Daoy (cell line): ENCODE data around the gene TMEM263. TPM values are rescaled to one million over a fixed set of nuclear protein-coding genes. Genes with fewer than 3 reads are reported as not detected.
A peak's percentile ranks its signal among the peaks of the same experiment; 100 is the strongest.
"Not testable (repeated sequence)": the region's sequence is repeated elsewhere in the genome, so short reads cannot be mapped to it uniquely, and the experiment has no call there.

Experiments
- DNase-seq: peaks from one replicate; pipeline ENCODE4 v3.0.0-alpha.2; 2015; ENCODE audit warnings: low read depth
- total RNA-seq: library from RNA; depleted of rRNA; stranded (reverse); fragments of >200 nt; shearing (Covaris generic); gene quantifications from 2 replicates; pipeline ENCODE4 v1.2.3, GENCODE V29; 2014; rRNA removed

TMEM263 gene
- 56.6 and 58.5 TPM in 2 replicates for total RNA-seq

DNA sequence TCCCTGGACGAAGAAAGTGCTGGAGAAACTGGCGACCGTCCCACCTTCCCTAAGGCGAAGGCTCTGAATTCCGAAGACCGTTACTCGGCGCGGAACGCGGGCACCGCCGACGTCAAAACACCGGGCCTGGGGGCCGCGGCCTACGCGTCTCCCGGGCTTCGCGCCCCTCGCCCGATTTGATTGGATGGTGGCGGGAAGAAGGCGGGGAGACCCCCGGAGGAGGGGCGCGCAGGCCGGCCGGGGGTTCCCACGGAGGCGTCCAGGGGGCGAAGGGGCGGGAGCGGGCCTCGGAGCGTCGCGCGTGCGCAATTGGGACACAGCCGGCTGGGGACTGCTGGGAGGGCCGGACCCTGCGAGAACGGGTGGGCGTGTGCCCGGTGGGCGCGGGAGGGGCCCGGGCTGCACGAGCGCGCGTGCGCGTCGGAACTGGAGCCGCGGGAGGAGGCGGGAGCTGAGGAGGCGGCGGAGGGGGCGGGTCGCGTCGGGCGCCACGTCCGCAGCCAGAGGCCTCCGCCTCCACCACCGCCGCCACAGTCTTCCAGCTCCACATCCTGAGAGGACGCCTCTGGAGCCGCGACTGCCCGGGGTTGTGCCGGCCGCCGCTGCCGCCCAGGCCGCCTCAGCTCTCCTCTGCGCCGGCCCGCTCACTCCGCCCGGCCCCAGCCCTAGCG, at the start of gene TMEM263:
Gene TMEM263, plus strand, starts transcription at position 531 of the 671 bp plus-strand sequence. CDS start 11,210 bp downstream, outside the sequence.
- DNase-seq = peak; percentile 99

DNA sequence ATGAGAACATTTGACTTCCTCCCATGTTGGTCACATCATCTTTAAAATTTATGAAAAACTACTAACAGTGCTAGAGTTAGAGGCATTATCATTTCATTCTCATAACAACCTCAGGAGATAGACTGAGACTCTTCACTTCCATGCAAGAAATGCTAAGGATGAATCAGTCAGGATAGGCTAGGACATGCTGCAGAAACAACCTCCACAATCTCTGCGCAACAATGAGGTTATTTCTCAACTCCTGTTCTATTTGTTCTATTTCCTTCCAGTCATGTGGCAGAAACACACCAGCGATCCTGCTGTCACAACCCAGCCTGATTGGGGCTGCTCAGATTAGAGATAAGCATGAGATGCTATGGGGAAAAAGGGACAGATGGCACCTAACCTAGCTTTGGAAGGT, 49.0 kb upstream of the TMEM263 start:
- no peak for DNase-seq

DNA sequence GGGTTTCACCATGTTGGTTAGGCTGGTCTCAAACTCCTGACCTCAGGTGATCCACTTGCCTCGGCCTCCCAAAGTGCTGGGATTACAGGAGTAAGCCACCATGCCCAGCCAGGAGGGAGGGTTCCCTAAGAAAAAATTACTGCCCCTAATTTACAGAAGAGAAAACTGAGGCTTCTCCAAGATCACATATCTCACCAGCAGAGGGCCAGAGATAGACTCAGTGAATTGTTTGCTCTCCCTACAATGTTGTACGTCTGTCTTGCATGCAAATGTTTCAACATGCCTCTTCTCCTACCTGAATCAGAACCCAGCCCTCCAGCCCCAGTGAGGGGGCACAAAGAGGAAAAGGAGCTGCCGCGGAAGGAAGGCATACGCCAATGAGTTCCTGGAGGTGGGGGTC, 48.3 kb upstream of the TMEM263 start:
- no peak for DNase-seq

DNA sequence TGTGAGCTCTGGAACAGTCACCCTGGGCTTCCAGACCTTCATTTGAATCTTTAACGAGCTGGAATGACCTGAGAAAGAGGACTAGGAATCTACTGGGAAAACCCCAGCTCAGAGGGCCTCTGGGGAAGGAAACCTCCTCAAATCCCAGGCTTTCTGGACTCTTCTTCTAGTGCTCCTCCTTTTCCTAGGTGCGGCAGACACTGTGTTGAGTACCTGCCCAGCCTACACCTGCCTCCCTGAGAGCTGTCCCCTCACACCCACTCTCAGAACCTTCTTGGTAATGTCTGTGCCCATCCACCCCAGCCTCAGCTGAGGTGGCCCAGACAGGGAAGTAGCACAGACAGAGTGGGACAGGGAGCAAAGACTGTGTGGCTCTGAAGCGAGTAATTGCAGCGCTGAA, 47.9 kb upstream of the TMEM263 start:
- no peak for DNase-seq

DNA sequence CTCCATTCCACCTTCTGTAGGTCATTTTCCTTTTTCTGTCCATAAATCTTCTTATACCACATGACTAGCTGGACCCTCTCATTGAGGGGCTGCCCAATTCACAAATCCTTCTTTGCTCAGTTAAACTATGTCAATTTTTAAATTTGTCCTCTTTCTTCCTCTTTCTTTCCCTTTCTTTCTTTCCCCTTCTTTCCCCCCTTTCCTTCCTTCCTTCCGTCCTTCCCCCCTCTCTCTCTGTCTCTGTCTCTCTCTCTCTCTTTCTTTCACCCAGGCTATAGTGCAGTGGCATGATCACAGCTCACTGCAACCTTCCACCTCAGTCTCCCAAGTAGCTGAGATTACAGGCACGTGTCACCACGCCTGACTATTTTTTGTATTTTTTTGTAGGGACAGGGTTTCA, 47.1 kb upstream of the TMEM263 start:
- no peak for DNase-seq

DNA sequence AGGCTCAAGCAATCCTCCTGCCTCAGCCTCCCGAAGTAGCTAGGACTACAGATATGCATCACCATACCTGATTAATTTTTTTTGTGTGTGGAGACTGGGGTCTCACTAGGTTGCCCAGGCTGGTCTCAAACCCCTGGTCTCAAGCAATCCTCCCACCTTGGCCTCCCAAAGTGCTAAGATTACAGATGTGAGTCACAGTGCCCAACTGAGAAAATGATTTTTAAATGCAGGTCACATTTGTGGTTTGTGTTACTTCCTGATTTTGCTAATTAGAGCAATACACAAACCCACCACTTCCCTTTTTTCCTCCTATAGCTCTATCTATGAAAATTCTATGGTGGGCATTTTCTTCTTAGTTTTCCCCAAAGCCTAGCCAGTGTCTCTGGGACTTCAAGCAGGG, 45.5 kb upstream of the TMEM263 start:
- no peak for DNase-seq

DNA sequence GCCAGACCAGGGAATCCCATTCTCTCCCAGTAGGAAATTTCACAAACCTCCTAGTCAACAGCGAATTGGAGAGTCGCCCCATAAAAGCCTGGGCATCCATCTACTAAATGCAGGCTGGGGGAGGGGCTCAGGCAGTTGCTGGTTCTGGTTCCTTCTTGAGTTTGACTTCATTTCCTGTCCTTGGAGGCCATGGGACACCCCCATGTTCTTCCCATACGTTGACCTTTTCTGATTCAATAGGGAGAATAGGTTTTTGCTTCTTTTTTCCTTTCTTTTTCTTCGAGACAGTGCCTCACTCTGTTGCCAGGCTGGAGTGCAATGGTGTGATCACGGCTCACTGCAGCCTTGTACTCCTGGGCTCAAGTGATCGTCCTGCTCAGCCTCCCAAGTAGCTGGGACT, 44.1 kb upstream of the TMEM263 start:
- no peak for DNase-seq

DNA sequence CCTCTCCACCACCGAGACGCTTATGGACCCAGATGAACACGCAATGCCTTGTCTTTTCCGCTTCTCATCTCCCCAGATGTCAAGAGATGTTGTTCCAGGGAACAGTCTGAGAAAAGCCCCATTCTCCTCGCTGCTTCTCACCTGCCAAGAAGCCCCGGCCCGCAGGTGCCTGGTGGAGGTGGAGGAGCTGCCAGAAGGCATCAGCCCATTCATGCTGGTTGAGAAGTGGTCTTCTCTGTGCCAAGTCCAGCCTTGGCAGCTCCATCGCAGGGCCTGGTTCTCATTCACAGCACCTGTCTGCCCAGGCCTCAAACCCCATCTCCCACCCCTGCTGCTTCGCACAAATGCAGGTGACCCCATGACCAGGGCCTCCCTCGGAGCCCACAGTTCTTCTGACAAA, 42.3 kb upstream of the TMEM263 start:
- DNase-seq = no peak

DNA sequence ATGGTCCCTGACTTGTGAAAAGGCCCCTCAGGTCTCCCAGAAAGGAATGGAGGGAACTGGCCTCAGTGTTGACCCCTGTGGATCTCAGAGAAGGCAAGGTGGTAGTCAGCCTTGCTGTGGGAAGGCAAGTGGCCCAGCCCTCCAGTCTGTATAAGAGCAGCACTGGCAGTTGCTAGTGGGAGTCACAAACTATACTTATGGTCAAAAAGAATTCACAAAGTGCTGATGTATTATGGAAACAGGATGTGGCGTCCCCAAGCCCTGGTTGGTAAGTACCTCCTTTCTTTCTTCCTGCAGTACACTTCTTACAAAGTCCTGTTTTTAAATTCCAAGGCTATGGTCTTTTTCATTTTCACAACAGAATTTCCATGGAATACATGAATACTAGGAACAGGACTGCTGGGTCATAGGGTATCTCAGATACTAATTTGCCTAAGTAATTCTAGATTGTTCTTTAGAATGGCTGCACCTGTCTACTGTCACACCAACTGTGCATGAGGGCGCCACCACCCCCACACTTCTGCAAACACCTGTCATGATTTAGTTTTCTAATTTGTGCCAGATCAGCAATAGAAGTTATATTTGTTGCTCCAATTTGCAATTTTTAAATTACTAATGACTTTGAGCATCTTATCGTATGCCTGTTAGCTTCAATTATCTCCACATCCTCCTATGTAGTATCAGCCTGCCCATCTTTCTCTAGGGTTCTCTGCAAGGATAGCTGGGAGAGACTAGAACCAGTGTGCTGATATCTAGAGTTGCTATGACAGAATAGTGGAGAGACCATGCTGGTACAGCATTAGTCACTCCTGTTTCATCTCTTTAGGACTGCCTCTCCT, 40.7 kb upstream of the TMEM263 start:
- DNase-seq = no peak

DNA sequence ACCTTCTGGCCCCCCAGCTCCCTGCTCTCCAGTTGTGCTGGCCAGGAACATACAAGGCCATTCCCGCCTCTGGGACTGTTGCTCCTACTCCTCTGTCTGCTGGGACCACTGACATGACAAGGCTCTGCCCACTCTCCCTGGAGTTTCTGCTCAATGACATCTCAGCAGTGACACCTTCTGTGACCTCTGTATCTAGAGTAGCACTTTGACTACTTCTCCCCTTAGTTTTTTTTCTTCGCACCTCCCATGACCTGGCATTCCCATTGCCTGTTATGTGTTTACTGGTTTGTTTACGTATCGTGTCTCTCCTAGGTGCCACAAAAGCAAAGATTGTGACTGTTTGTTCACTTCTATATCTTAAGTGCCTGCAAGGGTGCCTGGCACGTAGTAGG, 40.1 kb upstream of the TMEM263 start:
- DNase-seq = no peak

DNA sequence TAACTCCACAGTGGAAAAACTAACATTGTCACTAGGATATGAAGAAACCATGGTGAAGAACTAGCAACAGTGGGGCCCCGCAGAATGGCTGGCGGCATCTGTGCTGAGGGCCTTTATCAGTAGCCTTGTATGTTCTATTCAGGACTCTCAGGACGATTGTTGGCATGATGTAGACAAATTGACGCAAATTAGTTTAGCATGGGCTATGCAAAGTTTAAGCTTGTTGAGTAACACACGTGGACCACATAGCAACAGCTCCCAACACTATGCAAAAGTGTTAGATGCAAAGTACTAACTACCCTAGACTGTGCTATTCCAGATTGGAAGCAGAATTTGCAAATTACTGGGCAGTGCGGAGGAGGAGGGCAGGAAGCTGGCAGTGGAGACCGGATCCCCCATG, 38.2 kb upstream of the TMEM263 start:
- no peak for DNase-seq

DNA sequence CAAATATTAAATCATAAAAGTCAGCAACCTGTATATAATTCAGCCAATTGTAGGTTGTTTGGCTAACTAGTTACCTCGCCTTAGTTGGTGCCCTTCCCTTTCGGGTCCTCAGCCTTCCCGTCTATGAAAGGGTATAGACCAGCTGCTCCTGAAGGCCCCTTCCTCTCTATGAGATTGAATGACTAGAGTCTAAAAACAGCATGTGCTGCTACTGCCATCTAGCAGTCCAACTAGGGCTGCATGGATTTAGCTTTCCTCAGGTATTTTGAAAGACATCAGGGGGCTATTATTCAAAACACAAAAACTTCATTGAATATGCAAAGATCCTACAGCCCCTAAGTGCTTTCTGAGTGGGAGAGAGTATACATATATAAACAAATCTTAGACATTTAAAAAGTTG, 37.0 kb upstream of the TMEM263 start:
- no peak for DNase-seq

DNA sequence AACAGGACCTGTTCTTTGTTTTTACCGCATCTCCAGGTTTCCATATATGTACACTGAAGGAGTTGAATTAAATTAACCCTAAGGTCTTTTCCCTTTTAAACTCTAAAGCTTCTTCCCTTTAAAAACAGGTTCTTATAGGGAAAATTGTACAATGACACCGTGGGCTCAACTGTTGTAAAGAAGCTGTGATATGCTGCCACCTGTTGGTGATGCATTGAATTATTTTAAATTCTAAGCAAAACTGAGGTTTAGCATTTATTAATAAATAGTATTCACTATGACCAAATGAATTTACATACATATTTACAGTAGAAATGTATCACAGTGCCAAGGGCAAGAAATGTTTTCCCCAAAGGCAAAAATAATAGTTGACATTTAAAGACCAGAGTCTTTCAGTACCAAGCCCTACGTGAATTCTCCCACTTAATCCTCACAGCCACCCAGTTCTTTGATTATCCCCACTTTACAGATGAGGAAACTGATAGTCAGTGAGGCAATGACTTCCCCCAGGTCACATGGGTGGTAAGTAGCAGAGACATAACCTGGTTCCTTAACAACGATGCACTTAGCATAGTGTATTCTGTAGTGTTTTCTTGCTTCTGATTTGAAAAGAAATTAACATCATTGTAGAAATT, 35.7 kb upstream of the TMEM263 start:
- peak; percentile 29 for DNase-seq

DNA sequence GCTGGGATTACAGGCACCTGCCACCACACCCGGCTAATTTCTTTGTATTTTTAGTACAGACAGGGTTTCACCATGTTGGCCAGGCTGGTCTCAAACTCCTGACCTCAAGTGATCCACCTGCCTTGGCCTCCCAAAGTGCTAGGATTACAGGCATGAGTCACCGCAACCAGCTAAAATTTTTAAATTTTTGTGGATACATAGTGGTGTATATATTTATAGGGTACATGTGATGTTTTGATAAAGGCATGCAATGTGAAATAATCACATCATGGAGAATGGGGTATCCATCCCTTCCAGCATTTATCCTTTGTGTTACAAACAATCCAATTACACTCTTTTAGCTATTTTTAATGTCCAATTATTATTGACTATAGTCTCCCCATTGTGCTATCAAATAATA, 33.7 kb upstream of the TMEM263 start:
- not testable (repeated sequence) for DNase-seq

DNA sequence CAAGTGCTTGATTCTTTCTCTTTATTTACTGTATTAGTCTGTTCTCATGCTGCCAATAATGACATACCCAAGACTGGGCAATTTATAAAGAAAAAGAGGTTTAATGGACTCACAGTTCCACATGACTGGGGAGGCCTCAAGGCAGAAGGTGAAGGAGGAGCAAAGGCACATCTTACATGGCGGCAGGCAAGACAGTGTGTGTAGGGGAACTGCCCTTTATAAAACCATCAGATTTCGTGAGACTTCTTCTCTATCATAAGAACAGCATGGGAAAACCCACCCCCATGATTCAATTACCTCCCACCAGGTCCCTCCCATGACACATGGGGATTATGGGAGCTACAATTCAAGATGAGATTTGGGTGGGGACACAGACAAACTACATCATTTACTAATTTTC, 32.1 kb upstream of the TMEM263 start:
- not testable (repeated sequence) for DNase-seq

DNA sequence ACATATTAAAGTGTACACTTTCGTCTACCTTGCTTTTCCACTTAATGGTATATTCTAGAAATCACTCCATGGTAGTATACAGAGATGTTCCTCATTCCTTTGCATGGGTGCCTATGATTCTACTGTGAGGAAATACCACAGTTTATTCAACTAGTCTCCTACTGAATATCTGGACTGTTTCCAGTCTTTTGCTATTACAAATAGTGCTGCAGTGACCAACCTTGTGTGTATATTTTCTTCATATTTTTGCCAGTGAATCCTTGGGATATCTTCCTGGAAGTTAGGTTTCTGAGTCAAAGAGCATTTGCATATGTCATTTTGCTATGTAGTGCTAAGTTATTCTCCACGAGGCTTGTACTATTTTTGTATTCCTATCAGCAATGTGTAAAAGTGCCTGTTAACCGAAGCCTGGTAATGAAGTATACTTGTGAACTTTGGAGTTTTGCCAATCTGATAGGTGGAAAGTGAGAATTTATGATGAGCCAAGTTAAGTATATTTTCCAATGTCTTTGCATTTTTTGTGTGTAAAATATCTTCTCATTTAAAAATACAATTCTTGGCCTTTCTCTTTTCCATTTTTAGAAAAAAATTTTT, 31.3 kb upstream of the TMEM263 start:
- DNase-seq = no peak

DNA sequence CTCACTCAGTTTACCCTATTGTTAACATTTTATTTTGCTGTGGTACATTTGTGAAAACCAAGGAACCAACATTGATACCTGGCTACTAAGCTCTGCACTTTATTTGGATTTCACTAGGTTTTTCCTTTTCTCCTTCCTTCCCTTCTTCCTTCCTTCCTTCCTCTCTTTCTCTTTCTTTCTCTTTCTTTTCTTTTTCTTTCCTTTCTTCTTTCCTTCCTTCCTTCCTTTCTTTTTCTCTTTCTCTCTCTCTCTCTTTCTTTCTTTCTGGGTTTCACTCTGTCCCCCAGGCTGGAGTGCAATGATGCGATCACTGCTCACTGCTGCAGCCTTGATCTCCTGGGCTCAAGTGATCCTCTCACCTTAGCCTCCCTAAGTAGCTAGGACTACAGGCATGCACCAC, 29.1 kb upstream of the TMEM263 start:
- DNase-seq = no peak

DNA sequence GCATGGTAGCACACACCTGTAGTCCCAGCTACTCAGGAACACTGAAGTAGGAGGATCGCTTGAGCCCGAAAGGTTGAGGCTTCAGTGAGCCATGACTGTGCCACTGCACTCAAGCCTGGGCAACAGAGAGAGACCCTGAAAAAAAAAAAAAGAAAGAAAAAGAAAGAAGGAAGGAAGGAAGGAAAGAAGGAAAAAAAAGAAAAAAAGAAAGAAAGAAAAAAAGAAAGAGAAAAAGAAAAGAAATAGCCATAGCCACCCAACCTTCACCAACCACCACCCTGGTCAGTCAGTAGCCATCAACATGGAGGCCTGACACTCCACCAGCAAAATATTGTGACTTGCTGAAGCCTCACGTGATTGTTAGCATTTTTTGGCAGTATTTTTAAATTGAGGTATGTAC, 21.4 kb upstream of the TMEM263 start:
- no peak for DNase-seq

DNA sequence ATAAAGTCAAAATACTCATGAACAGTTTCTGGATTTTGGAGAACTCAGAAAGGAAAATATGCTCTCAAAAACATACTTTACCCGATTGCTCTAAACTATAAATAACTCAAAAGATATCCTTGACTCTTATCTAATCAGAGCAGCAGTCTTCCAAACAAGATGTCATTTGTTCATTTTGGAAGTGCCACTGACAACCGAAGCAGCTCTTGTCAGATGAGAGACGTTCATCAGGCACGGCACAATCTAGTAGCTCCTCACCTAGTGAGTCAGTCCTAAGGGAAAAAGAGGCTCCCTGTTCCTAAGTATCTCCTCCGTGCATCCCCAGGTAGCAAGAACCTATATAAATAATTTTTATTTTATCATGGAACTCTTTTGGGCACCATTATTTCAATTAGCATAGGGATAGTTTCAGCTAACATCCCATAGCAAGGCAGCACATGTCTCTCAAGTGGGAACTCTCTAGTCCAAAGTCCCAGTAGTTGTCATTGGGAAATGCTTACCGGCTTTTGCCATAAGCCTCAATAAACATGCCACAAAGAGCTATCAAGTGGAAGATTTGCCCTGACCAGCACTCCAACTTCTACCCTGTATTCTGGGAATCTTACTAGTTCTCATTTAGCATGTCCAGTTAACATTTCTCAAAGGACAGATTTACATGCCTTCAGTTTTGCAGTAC, 14.1 kb upstream of the TMEM263 start:
- DNase-seq = no peak

DNA sequence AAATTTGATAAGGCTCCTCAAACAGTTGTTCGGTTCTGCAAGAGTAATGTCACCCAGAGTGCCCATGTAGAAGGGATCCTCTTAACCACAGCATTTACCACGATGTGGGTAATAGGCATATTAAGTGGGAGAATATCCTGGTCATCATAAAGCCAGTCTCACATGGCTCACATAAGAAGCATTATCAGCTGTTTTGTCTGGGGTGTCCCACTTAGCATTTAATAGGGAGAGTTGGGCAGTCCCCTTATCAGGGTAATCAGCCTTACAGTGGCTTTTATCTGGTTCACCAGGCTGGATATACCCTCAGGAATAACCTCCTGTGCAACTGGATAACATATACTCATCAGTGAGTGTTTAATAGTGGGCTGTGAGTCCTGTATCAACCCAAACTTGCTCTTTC, 12.9 kb upstream of the TMEM263 start:
- DNase-seq = no peak

DNA sequence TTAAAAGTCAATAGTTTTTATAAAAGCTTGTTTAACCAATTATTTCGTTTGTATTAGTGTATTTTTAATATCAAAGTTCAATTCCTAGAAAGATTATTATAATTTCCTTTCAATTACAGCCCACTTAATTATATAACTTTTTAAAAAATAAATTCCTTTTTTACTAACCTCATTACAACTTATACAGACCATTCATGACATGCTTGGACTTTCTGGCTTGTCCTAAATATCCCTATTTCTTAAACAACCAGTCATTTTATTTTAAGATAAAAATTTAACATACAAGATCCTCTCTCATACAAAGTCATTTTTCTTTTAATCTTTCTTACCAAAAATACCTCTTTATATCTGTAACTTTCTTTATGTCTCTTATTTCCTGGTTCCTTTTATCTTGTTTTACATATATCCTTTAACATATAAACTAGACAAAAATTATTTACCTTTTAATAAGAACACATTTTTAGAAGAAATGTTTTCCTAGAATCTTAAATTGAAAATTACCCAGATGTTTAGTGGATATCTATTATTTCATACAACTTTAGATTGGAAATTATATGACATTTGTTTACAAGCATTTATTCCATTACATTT, 10.4 kb upstream of the TMEM263 start:
- no peak for DNase-seq

DNA sequence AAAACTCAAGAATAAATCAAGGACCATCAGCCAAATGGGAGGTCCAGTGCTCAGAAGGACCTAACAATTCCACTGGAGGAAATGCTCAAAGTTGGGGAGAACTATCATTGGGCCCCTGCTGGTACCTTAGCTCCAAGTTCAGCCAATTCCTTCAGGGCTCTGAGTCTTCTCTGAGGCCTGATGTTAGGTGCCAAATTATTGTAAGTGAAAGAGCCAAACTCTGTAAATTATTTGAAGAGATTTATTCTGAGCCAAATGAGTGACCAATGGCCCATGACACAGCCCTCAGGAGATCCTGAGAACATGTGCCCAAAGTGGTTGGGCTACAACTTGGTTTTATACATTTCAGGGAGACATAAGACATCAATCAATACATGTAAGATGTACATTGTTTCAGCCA, 8.2 kb upstream of the TMEM263 start:
- no peak for DNase-seq
